OCI-LY1 (cell line): ENCODE data around the gene SELENOH.

Experiments
- H2AFZ ChIP-seq: fragments of 200-600 bp; sonication (generic), shearing (Covaris generic); 2 replicates; pipeline ENCODE4 v1.6.0; 2014; ENCODE audit warnings: antibody characterized with exemption, mild to moderate bottlenecking, low read length
- H3F3A ChIP-seq: fragments of 200-600 bp; sonication (generic), shearing (Covaris generic); 2 replicates; pipeline ENCODE4 v1.6.0; 2014; ENCODE audit warnings: mild to moderate bottlenecking, antibody characterized with exemption, low read length, moderate library complexity; ENCODE audit not compliant: insufficient read depth
- H3K27ac ChIP-seq: fragments of 200-600 bp; sonication (generic); 2 replicates; pipeline ENCODE4 v1.5.1; 2014; ENCODE audit warnings: low read length, mixed run types, mild to moderate bottlenecking, low read depth; ENCODE audit not compliant: poor library complexity, severe bottlenecking
- H3K27me3 ChIP-seq: fragments of 200-600 bp; sonication (generic); 2 replicates; pipeline ENCODE4 v1.6.0; 2014; ENCODE audit warnings: antibody characterized with exemption, mild to moderate bottlenecking, low read length, moderate library complexity; ENCODE audit not compliant: insufficient read depth
- H3K36me3 ChIP-seq: fragments of 200-600 bp; sonication (generic); 2 replicates; pipeline ENCODE4 v1.6.1; 2014; ENCODE audit warnings: mild to moderate bottlenecking, antibody characterized with exemption, low read length, moderate library complexity, mixed read lengths; ENCODE audit not compliant: insufficient read depth
- H3K4me1 ChIP-seq: fragments of 200-600 bp; sonication (generic); 2 replicates; pipeline ENCODE4 v1.5.1; 2014; ENCODE audit warnings: mild to moderate bottlenecking, low read length, moderate library complexity; ENCODE audit not compliant: insufficient read depth, severe bottlenecking
- H3K4me2 ChIP-seq: fragments of 200-600 bp; sonication (generic), shearing (Covaris generic); 2 replicates; pipeline ENCODE4 v1.6.1; 2014; ENCODE audit warnings: low read length
- H3K4me3 ChIP-seq: fragments of 200-600 bp; sonication (generic); 2 replicates; pipeline ENCODE4 v1.5.1; 2014; ENCODE audit warnings: low read length, low read depth, mild to moderate bottlenecking, mixed read lengths; ENCODE audit not compliant: poor library complexity, severe bottlenecking
- H3K79me2 ChIP-seq: fragments of 200-600 bp; shearing (Covaris generic); 2 replicates; pipeline ENCODE4 v1.6.1; 2016; ENCODE audit warnings: mixed run types, low read length, mixed read lengths; ENCODE audit not compliant: insufficient read depth
- H3K9ac ChIP-seq: fragments of 200-600 bp; sonication (generic), shearing (Covaris generic); 2 replicates; pipeline ENCODE4 v1.6.1; 2014; ENCODE audit warnings: mild to moderate bottlenecking, low read length, mixed read lengths
- H3K9me2 ChIP-seq: fragments of 200-600 bp; sonication (generic), shearing (Covaris generic); 2 replicates; pipeline ENCODE4 v1.6.1; 2014; ENCODE audit warnings: low read depth, mild to moderate bottlenecking, low read length, mixed read lengths
- H3K9me3 ChIP-seq: fragments of 200-600 bp; shearing (Covaris generic); 2 replicates; pipeline ENCODE4 v1.6.1; 2014; ENCODE audit warnings: low read length, mixed read lengths
- H4K20me1 ChIP-seq: fragments of 200-600 bp; sonication (generic), shearing (Covaris generic); 2 replicates; pipeline ENCODE4 v1.6.0; 2016; ENCODE audit warnings: mild to moderate bottlenecking, low read length; ENCODE audit not compliant: insufficient read depth
- EZH2 ChIP-seq: fragments of 200-600 bp; sonication (generic), shearing (Covaris generic); IDR thresholded peaks from 2 replicates; pipeline ENCODE4 v1.8.0; 2017; ENCODE audit warnings: borderline replicate concordance, mixed run types, mild to moderate bottlenecking, antibody characterized with exemption, low read length, moderate library complexity, mixed read lengths
- TF ChIP-seq, protein P1 (sequence below): fragments of 200-600 bp; sonication (generic), shearing (Covaris generic); IDR thresholded peaks from 2 replicates; pipeline ENCODE4 v1.5.1; 2017; ENCODE audit warnings: mild to moderate bottlenecking, antibody characterized with exemption, low read length, moderate library complexity, mixed read lengths

SELENOH gene

DNA sequence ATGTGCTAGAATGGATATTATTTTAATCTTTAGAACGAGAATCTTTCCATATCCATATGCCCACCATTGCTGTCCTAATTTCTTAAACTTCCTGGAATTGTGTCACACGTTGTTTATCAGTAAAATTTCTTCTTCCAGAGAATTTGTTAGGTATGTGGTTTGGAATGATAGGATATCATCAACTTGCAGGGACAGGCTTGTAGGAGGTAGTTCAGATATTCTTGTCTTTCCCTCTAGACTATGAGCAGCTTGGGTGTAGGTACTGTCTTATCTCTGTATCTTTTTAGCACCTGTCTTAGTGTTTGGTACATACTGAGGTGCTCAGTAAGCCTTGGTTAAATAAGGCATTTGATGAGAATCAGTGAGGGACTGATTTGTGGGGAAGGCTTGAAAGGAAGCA, 23.7 kb downstream of the SELENOH start:
- Histone ChIP-seq H3K27me3 (no peaks in the 10 kb centered on the region), H3K9ac (no peak overlapping the region), H3K79me2 (no peaks in the 10 kb centered on the region), H3K36me3 (no peaks in the 10 kb centered on the region), H3K4me3 (no peak overlapping the region), H3K4me1 (no peaks in the 10 kb centered on the region), H3F3A (no peaks in the 10 kb centered on the region), H3K4me2 (no peak overlapping the region), H3K9me3 (no peaks in the 10 kb centered on the region), H3K27ac (no peak overlapping the region), H4K20me1 (no peaks in the 10 kb centered on the region), H2AFZ (no peak overlapping the region), H3K9me2 (no peaks in the 10 kb centered on the region)
- TF ChIP-seq, protein P1, sequence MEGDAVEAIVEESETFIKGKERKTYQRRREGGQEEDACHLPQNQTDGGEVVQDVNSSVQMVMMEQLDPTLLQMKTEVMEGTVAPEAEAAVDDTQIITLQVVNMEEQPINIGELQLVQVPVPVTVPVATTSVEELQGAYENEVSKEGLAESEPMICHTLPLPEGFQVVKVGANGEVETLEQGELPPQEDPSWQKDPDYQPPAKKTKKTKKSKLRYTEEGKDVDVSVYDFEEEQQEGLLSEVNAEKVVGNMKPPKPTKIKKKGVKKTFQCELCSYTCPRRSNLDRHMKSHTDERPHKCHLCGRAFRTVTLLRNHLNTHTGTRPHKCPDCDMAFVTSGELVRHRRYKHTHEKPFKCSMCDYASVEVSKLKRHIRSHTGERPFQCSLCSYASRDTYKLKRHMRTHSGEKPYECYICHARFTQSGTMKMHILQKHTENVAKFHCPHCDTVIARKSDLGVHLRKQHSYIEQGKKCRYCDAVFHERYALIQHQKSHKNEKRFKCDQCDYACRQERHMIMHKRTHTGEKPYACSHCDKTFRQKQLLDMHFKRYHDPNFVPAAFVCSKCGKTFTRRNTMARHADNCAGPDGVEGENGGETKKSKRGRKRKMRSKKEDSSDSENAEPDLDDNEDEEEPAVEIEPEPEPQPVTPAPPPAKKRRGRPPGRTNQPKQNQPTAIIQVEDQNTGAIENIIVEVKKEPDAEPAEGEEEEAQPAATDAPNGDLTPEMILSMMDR, result no peak
- TF ChIP-seq EZH2, result no peak

DNA sequence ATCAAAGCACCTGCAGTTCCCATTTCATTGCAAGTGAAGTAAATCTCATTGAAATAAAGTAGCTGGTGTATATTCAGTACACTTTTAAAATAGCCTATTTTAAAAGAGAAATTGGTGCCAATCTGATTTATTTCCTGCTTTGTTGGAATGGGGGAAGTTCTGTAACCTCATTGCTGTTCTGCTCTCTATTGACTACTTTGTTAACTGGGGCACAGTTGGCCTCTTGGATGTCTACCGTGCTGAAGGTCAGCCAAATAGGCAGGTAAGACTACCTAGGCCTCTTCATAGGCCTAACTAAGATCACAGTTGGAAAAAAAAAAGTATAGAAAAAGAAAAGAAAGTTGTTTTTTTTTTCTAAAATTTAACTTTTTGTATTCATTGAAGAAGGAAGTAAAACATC, 29.5 kb downstream of the SELENOH start:
- no peaks in the 10 kb centered on the region for H3K79me2 ChIP-seq
- H3K4me1 ChIP-seq, result no peaks in the 10 kb centered on the region
- H4K20me1 ChIP-seq, result no peaks in the 10 kb centered on the region
- H3K27me3 ChIP-seq, result no peaks in the 10 kb centered on the region
- no peaks in the 10 kb centered on the region for H3K9me3 ChIP-seq
- H3K4me2 ChIP-seq, result no peak overlapping the region
- no peak overlapping the region for H2AFZ ChIP-seq
- H3K27ac ChIP-seq, result no peak overlapping the region
- no peak for TF ChIP-seq EZH2
- TF ChIP-seq, protein P1, result no peak
- H3F3A ChIP-seq, result no peaks in the 10 kb centered on the region
- H3K9ac ChIP-seq, result no peak overlapping the region
- H3K36me3 ChIP-seq, result no peaks in the 10 kb centered on the region
- no peak overlapping the region for H3K4me3 ChIP-seq
- no peaks in the 10 kb centered on the region for H3K9me2 ChIP-seq

DNA sequence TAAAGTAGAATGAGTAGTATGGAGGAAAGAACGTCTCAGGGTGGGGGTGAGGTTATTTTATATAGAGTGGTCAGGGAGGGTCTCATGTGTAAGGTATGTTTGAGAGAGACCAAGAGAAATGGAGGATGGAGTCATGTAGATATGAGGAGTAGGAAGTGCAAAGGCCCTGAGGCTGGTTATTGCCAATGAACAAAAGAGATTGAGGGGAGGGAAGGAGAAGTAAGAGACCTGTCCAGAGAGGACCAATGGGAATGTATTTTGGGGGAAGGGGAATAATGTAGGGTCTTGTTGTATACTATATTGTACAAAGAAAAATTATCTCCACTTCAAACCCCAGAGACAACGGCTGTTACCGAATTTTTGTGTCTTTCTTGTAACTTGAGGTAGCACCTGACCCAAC, 30.1 kb downstream of the SELENOH start:
- Histone ChIP-seq H3K27me3 (no peaks in the 10 kb centered on the region), H3K9ac (no peak overlapping the region), H3K36me3 (no peaks in the 10 kb centered on the region), H3K9me3 (no peaks in the 10 kb centered on the region), H3K27ac (no peak overlapping the region), H3K4me2 (no peak overlapping the region), H3K4me1 (no peaks in the 10 kb centered on the region), H2AFZ (no peak overlapping the region), H3K4me3 (no peak overlapping the region), H3F3A (no peaks in the 10 kb centered on the region), H3K9me2 (no peaks in the 10 kb centered on the region), H4K20me1 (no peaks in the 10 kb centered on the region), H3K79me2 (no peaks in the 10 kb centered on the region)
- TF ChIP-seq, protein P1, result no peak
